GM21390 (cell line): ENCODE measurements around the gene MALL.
"Not testable (repeated sequence)": the region's sequence is repeated elsewhere in the genome, so short reads cannot be mapped to it uniquely, and the experiment has no call there.

Experiments
- ATAC-seq: cut with Tn5 transposase; IDR thresholded peaks from one replicate; pipeline ENCODE4 v1.9.1; 2021; ENCODE audit not compliant: unreplicated experiment

The MALL gene

DNA sequence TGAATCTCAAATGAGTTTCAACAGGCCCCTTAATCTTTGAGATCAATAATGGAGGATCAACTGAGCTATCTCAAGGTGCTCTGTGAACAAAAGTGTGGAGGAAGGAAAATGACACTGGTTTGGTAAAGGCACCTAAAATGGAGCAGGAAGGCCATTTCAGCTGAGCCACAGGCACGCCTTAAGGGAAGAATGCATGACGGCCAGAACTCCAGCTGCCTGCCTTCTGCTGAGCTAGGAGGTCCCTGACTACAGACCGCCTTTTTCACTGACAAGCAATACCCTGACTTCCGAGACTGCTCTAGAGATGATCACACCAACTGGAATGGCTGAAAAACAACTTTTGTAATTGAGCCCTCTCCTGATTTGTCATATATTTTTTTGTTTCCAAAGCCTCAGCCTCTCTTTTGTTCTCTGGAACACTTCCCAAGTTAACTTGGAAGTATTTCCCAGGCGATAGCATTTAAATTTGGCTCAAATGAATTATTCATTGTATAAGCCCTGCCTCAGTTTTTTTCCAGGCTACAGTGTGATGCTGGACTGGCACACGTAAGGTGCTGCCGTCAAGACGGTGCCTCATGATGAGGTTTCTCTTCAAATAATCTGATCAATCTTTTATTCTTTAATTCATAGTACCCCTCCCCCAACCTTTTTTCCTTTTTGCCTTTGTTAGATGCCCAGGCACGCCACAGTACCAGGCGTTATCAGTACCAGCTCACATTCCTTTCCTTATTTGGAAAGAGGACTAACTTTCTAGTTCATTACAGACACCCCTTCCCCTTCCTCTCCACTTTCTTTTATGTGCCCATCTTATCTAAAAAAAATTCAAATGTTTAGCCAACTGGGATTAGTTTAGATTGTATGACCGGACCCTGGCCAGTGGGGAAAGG, 60.9 kb downstream of the MALL start:
- not testable (repeated sequence) for ATAC-seq

- not testable (repeated sequence) for ATAC-seq
Observed at GRCh38 chr2:110053688-110054087, 61.9 kb downstream of the MALL start.

DNA sequence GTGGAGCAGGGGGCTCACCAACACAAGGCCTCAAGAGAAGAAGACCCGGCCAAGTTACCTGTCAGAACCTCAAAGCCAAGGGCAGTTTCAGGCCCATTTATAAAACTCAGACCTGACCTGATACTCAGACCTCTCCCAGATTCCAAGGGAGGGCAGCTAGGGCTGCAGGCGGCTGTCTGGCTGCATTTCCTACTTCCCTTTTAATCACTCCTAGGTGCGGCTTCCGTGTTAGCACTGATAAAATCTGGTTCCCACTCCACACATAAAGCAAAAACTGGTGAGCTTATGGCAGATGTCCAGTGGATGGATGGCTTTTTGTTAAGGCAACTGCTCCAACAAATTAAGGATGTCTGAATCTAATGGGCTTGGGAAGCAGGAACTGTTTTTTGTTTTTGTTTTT, 63.5 kb downstream of the MALL start:
- not testable (repeated sequence) for ATAC-seq

- ATAC-seq = not testable (repeated sequence)
Observed at GRCh38 chr2:110050222-110050621, 65.4 kb downstream of the MALL start.

DNA sequence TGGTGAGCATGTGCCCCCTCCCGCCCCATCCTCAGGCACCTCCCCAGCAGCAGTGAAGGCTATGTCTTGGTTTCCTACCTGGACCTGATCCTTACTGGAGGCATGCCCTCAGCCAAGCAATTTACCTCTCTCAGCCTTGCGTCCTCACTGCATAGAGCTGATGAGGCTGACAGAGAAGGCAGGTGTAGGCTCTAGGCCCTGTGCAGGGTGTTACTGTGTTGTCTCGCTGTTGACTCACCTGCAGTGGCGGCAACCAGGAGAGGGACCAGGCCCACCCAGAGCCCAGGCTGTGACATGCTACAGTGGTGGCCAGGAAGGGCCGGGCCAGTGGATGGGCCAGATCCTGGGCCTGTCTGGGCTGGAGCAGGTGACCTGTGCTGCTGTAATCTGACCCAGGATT, 65.9 kb downstream of the MALL start:
- not testable (repeated sequence) for ATAC-seq

- not testable (repeated sequence) for ATAC-seq
Observed at GRCh38 chr2:110048255-110049197, 67.1 kb downstream of the MALL start.

DNA sequence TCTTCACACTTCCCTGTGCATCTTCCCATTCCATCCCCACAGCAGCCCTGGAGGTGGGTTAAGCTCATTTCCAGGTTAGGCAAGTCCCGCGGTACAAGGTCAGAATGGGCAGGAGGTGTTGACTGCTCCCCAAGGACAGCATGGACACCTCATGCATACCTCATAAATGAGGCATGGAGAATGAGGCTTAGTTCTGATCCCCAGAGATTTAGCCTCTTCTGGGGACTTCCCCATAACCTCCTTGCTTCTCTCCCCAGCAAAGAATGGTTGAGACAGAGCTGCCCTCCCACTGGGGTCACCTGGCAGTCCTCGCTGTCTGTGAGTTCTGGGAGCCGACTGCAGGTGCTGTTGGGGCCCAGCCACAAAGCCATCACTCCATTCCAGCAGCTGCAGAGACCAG, 68.4 kb downstream of the MALL start:
- ATAC-seq = not testable (repeated sequence)

- not testable (repeated sequence) for ATAC-seq
Observed at GRCh38 chr2:110041941-110042660, 73.5 kb downstream of the MALL start.

- ATAC-seq = not testable (repeated sequence)
Observed at GRCh38 chr2:110037336-110037735, 78.3 kb downstream of the MALL start.

- not testable (repeated sequence) for ATAC-seq
Observed at GRCh38 chr2:110035384-110035783, 80.2 kb downstream of the MALL start.

DNA sequence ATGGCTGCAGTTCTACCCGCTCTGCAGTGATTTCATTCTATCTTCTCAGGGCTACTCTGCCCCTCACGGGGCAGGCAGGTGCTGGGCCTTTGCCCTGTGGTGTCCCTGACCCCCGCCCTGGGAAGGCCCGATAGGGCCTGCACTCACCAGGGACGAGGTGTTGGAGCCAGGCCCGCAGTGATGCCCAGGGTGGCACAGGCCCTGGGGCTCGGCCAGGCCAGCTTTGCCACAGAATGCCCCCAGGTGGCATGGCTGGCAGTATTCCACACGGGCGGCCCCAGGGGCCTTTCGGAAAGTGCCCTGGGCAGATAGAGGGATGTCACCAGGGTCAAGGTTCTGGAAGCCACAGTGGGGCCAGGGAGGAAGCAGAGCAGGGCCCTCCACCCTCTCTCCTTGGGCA, 80.7 kb downstream of the MALL start:
- not testable (repeated sequence) for ATAC-seq
